ENCODE data around the gene EYA3. TPM values are rescaled to one million over a fixed set of nuclear protein-coding genes. Genes with fewer than 3 reads are reported as not detected.
"Not testable (repeated sequence)": the region's sequence is repeated elsewhere in the genome, so short reads cannot be mapped to it uniquely, and the experiment has no call there.

EYA3 gene
- total RNA-seq, 1 donor from 2014 or later: 9.9 TPM

GRCh38 chr1:27999055-27999454 is 89.4 kb downstream of the EYA3 start:
- H3K4me1 ChIP-seq (ENCODE audit: control insufficient read depth in 3 of 3, insufficient read depth in 3 of 3, low read length in 3 of 3): no peaks in the 10 kb centered on the region
- H3K4me3 ChIP-seq (ENCODE audit: low read length in 3 of 3): no peak overlapping the region
- no peak overlapping the region for H3K27ac ChIP-seq (ENCODE audit: low read depth, low read length)
- H3K9me3 ChIP-seq (ENCODE audit: control insufficient read depth in 3 of 3, low read length in 3 of 3): no peaks in the 10 kb centered on the region
- peaks cover 34 to 45% (median 44%) of the 10 kb centered on the region in 3 donors for H3K36me3 ChIP-seq (ENCODE audit: control insufficient read depth in 3 of 3, insufficient read depth in 3 of 3, low read length in 3 of 3)
- H3K27me3 ChIP-seq (ENCODE audit: control insufficient read depth in 3 of 3, insufficient read depth in 3 of 3, low read length in 3 of 3): no peaks in the 10 kb centered on the region
- no peak overlapping the region for H3K9ac ChIP-seq (ENCODE audit: low read depth in 1 of 3, low read length in 3 of 3)

GRCh38 chr1:27994526-27994925 is 93.9 kb downstream of the EYA3 start:
- not testable (repeated sequence) for H3K4me1 ChIP-seq (ENCODE audit: control insufficient read depth in 3 of 3, insufficient read depth in 3 of 3, low read length in 3 of 3); H3K9ac ChIP-seq (ENCODE audit: low read depth in 1 of 3, low read length in 3 of 3); H3K9me3 ChIP-seq (ENCODE audit: control insufficient read depth in 3 of 3, low read length in 3 of 3); H3K27ac ChIP-seq (ENCODE audit: low read depth, low read length); H3K27me3 ChIP-seq (ENCODE audit: control insufficient read depth in 3 of 3, insufficient read depth in 3 of 3, low read length in 3 of 3); H3K4me3 ChIP-seq (ENCODE audit: low read length in 3 of 3)
- peaks cover 35 to 59% (median 55%) of the 10 kb centered on the region in 3 donors for H3K36me3 ChIP-seq (ENCODE audit: control insufficient read depth in 3 of 3, insufficient read depth in 3 of 3, low read length in 3 of 3)

GRCh38 chr1:27994060-27994459 is 94.3 kb downstream of the EYA3 start:
- Histone ChIP-seq H3K27ac (ENCODE audit: low read depth, low read length) (no peak overlapping the region), H3K36me3 (ENCODE audit: control insufficient read depth in 3 of 3, insufficient read depth in 3 of 3, low read length in 3 of 3) (peaks cover 36 to 61% (median 55%) of the 10 kb centered on the region in 3 donors), H3K27me3 (ENCODE audit: control insufficient read depth in 3 of 3, insufficient read depth in 3 of 3, low read length in 3 of 3) (no peaks in the 10 kb centered on the region)

GRCh38 chr1:27993241-27993640 is 95.2 kb downstream of the EYA3 start:
- H3K27me3 ChIP-seq (ENCODE audit: control insufficient read depth in 3 of 3, insufficient read depth in 3 of 3, low read length in 3 of 3): no peaks in the 10 kb centered on the region
- H3K9ac ChIP-seq (ENCODE audit: low read depth in 1 of 3, low read length in 3 of 3): no peak overlapping the region
- no peak overlapping the region for H3K27ac ChIP-seq (ENCODE audit: low read depth, low read length)
- H3K4me3 ChIP-seq (ENCODE audit: low read length in 3 of 3): no peak overlapping the region
- H3K9me3 ChIP-seq (ENCODE audit: control insufficient read depth in 3 of 3, low read length in 3 of 3): no peaks in the 10 kb centered on the region
- no peaks in the 10 kb centered on the region for H3K4me1 ChIP-seq (ENCODE audit: control insufficient read depth in 3 of 3, insufficient read depth in 3 of 3, low read length in 3 of 3)
- H3K36me3 ChIP-seq (ENCODE audit: control insufficient read depth in 3 of 3, insufficient read depth in 3 of 3, low read length in 3 of 3): peaks cover 40 to 66% (median 54%) of the 10 kb centered on the region in 3 donors

More at GRCh38 chr1:27994060-27994459, 94.3 kb downstream of the EYA3 start:
- H3K4me3 ChIP-seq (ENCODE audit: low read length in 3 of 3): no peak overlapping the region
- H3K9ac ChIP-seq (ENCODE audit: low read depth in 1 of 3, low read length in 3 of 3): no peak overlapping the region
- no peaks in the 10 kb centered on the region for H3K9me3 ChIP-seq (ENCODE audit: control insufficient read depth in 3 of 3, low read length in 3 of 3)
- H3K4me1 ChIP-seq (ENCODE audit: control insufficient read depth in 3 of 3, insufficient read depth in 3 of 3, low read length in 3 of 3): no peaks in the 10 kb centered on the region

GRCh38 chr1:27992276-27992675 is 96.1 kb downstream of the EYA3 start:
- H3K27me3 ChIP-seq (ENCODE audit: control insufficient read depth in 3 of 3, insufficient read depth in 3 of 3, low read length in 3 of 3): no peaks in the 10 kb centered on the region
- no peaks in the 10 kb centered on the region for H3K9me3 ChIP-seq (ENCODE audit: control insufficient read depth in 3 of 3, low read length in 3 of 3)
- no peak overlapping the region for H3K9ac ChIP-seq (ENCODE audit: low read depth in 1 of 3, low read length in 3 of 3)
- H3K36me3 ChIP-seq (ENCODE audit: control insufficient read depth in 3 of 3, insufficient read depth in 3 of 3, low read length in 3 of 3): peaks cover 34 to 66% (median 49%) of the 10 kb centered on the region in 3 donors
- H3K4me1 ChIP-seq (ENCODE audit: control insufficient read depth in 3 of 3, insufficient read depth in 3 of 3, low read length in 3 of 3): no peaks in the 10 kb centered on the region
- no peak overlapping the region for H3K27ac ChIP-seq (ENCODE audit: low read depth, low read length)
- no peak overlapping the region for H3K4me3 ChIP-seq (ENCODE audit: low read length in 3 of 3)

- Histone ChIP-seq H3K36me3 (ENCODE audit: control insufficient read depth in 3 of 3, insufficient read depth in 3 of 3, low read length in 3 of 3) (peaks cover 29 to 64% (median 46%) of the 10 kb centered on the region in 3 donors), H3K27me3 (ENCODE audit: control insufficient read depth in 3 of 3, insufficient read depth in 3 of 3, low read length in 3 of 3) (no peaks in the 10 kb centered on the region), H3K27ac (ENCODE audit: low read depth, low read length) (no peak overlapping the region), H3K4me1 (ENCODE audit: control insufficient read depth in 3 of 3, insufficient read depth in 3 of 3, low read length in 3 of 3) (no peaks in the 10 kb centered on the region), H3K4me3 (ENCODE audit: low read length in 3 of 3) (no peak overlapping the region), H3K9me3 (ENCODE audit: control insufficient read depth in 3 of 3, low read length in 3 of 3) (no peaks in the 10 kb centered on the region), H3K9ac (ENCODE audit: low read depth in 1 of 3, low read length in 3 of 3) (no peak overlapping the region)
Observed at GRCh38 chr1:27990920-27991537, 97.4 kb downstream of the EYA3 start.

GRCh38 chr1:27981145-27981544 is 107.3 kb downstream of the EYA3 start:
- Histone ChIP-seq H3K9ac (ENCODE audit: low read depth in 1 of 3, low read length in 3 of 3) (no peak overlapping the region), H3K9me3 (ENCODE audit: control insufficient read depth in 3 of 3, low read length in 3 of 3) (no peaks in the 10 kb centered on the region), H3K4me1 (ENCODE audit: control insufficient read depth in 3 of 3, insufficient read depth in 3 of 3, low read length in 3 of 3) (peaks cover 0 to 2% (median 0%) of the 10 kb centered on the region in 3 donors), H3K36me3 (ENCODE audit: control insufficient read depth in 3 of 3, insufficient read depth in 3 of 3, low read length in 3 of 3) (peaks cover 0 to 12% (median 6%) of the 10 kb centered on the region in 3 donors), H3K4me3 (ENCODE audit: low read length in 3 of 3) (no peak overlapping the region), H3K27ac (ENCODE audit: low read depth, low read length) (no peak overlapping the region), H3K27me3 (ENCODE audit: control insufficient read depth in 3 of 3, insufficient read depth in 3 of 3, low read length in 3 of 3) (no peaks in the 10 kb centered on the region)

GRCh38 chr1:27980216-27980845 is 108.1 kb downstream of the EYA3 start:
- no peaks in the 10 kb centered on the region for H3K9me3 ChIP-seq (ENCODE audit: control insufficient read depth in 3 of 3, low read length in 3 of 3)
- H3K27me3 ChIP-seq (ENCODE audit: control insufficient read depth in 3 of 3, insufficient read depth in 3 of 3, low read length in 3 of 3): no peaks in the 10 kb centered on the region
- H3K9ac ChIP-seq (ENCODE audit: low read depth in 1 of 3, low read length in 3 of 3): no peak overlapping the region
- peaks cover 0 to 12% (median 6%) of the 10 kb centered on the region in 3 donors for H3K36me3 ChIP-seq (ENCODE audit: control insufficient read depth in 3 of 3, insufficient read depth in 3 of 3, low read length in 3 of 3)
- H3K4me3 ChIP-seq (ENCODE audit: low read length in 3 of 3): no peak overlapping the region
- peaks cover 0 to 2% (median 0%) of the 10 kb centered on the region in 3 donors for H3K4me1 ChIP-seq (ENCODE audit: control insufficient read depth in 3 of 3, insufficient read depth in 3 of 3, low read length in 3 of 3)
- H3K27ac ChIP-seq (ENCODE audit: low read depth, low read length): no peak overlapping the region

GRCh38 chr1:27979859-27980201 is 108.6 kb downstream of the EYA3 start:
- Histone ChIP-seq H3K4me3 (ENCODE audit: low read length in 3 of 3) (no peak overlapping the region), H3K9me3 (ENCODE audit: control insufficient read depth in 3 of 3, low read length in 3 of 3) (no peaks in the 10 kb centered on the region), H3K4me1 (ENCODE audit: control insufficient read depth in 3 of 3, insufficient read depth in 3 of 3, low read length in 3 of 3) (peaks cover 0 to 2% (median 0%) of the 10 kb centered on the region in 3 donors), H3K9ac (ENCODE audit: low read depth in 1 of 3, low read length in 3 of 3) (no peak overlapping the region), H3K27ac (ENCODE audit: low read depth, low read length) (no peak overlapping the region), H3K36me3 (ENCODE audit: control insufficient read depth in 3 of 3, insufficient read depth in 3 of 3, low read length in 3 of 3) (peaks cover 0 to 12% (median 6%) of the 10 kb centered on the region in 3 donors), H3K27me3 (ENCODE audit: control insufficient read depth in 3 of 3, insufficient read depth in 3 of 3, low read length in 3 of 3) (no peaks in the 10 kb centered on the region)

GRCh38 chr1:27979151-27979858 is 109.1 kb downstream of the EYA3 start:
- Histone ChIP-seq H3K4me3 (ENCODE audit: low read length in 3 of 3) (no peak overlapping the region), H3K27me3 (ENCODE audit: control insufficient read depth in 3 of 3, insufficient read depth in 3 of 3, low read length in 3 of 3) (no peaks in the 10 kb centered on the region), H3K4me1 (ENCODE audit: control insufficient read depth in 3 of 3, insufficient read depth in 3 of 3, low read length in 3 of 3) (peaks cover 0 to 2% (median 0%) of the 10 kb centered on the region in 3 donors), H3K36me3 (ENCODE audit: control insufficient read depth in 3 of 3, insufficient read depth in 3 of 3, low read length in 3 of 3) (peaks cover 0 to 17% (median 9%) of the 10 kb centered on the region in 3 donors), H3K27ac (ENCODE audit: low read depth, low read length) (no peak overlapping the region), H3K9ac (ENCODE audit: low read depth in 1 of 3, low read length in 3 of 3) (no peak overlapping the region), H3K9me3 (ENCODE audit: control insufficient read depth in 3 of 3, low read length in 3 of 3) (no peaks in the 10 kb centered on the region)

Data from skeletal muscle tissue (tissue), 4 donors.